Measurements from ENCODE around the gene RIMS1.

Gene RIMS1

GRCh38 chr6:72250664-72251063, 364.3 kb downstream of the RIMS1 start:
- no peak overlapping the region for H3K9ac ChIP-seq (ENCODE audit: low read length)
- H3K4me1 ChIP-seq (ENCODE audit: insufficient read depth, low read length, severe bottlenecking) = no peaks in the 10 kb centered on the region
- H3K36me3 ChIP-seq (ENCODE audit: insufficient read depth, low read length) = no peaks in the 10 kb centered on the region
- H3K9me3 ChIP-seq (ENCODE audit: low read length) = no peaks in the 10 kb centered on the region
- no peak overlapping the region for H2AFZ ChIP-seq (ENCODE audit: low read length)
- no peaks in the 10 kb centered on the region for H3K27me3 ChIP-seq (ENCODE audit: insufficient read depth, low read length)
- H4K20me1 ChIP-seq (ENCODE audit: insufficient read depth, low read length) = no peaks in the 10 kb centered on the region
- no peak overlapping the region for H3K27ac ChIP-seq (ENCODE audit: low read depth, low read length, poor library complexity, severe bottlenecking)
- no peak overlapping the region for H3K4me3 ChIP-seq (ENCODE audit: low read depth, low read length, poor library complexity, severe bottlenecking)
- TF ChIP-seq CTCF (IDR thresholded peaks at IDR 0.05; ENCODE audit: low read length) = no peak
- no peak for TF ChIP-seq EZH2 (IDR thresholded peaks at IDR 0.05; ENCODE audit: borderline replicate concordance, low read length)
- no peaks in the 10 kb centered on the region for H3K9me2 ChIP-seq (ENCODE audit: low read depth, low read length)
- no peak overlapping the region for H3K4me2 ChIP-seq (ENCODE audit: low read length)
- no peaks in the 10 kb centered on the region for H3K79me2 ChIP-seq (ENCODE audit: insufficient read depth, low read length)
- H3F3A ChIP-seq (ENCODE audit: insufficient read depth, low read length) = no peaks in the 10 kb centered on the region

- no peaks in the 10 kb centered on the region for H3F3A ChIP-seq (ENCODE audit: insufficient read depth, low read length)
- H3K4me3 ChIP-seq (ENCODE audit: low read depth, low read length, poor library complexity, severe bottlenecking) = no peak overlapping the region
- H3K27me3 ChIP-seq (ENCODE audit: insufficient read depth, low read length) = no peaks in the 10 kb centered on the region
- H3K79me2 ChIP-seq (ENCODE audit: insufficient read depth, low read length) = no peaks in the 10 kb centered on the region
- no peak overlapping the region for H3K27ac ChIP-seq (ENCODE audit: low read depth, low read length, poor library complexity, severe bottlenecking)
- no peak overlapping the region for H3K4me2 ChIP-seq (ENCODE audit: low read length)
- no peak overlapping the region for H3K9ac ChIP-seq (ENCODE audit: low read length)
- no peak overlapping the region for H2AFZ ChIP-seq (ENCODE audit: low read length)
- H3K9me3 ChIP-seq (ENCODE audit: low read length) = no peaks in the 10 kb centered on the region
- no peaks in the 10 kb centered on the region for H3K4me1 ChIP-seq (ENCODE audit: insufficient read depth, low read length, severe bottlenecking)
- no peaks in the 10 kb centered on the region for H4K20me1 ChIP-seq (ENCODE audit: insufficient read depth, low read length)
- TF ChIP-seq EZH2 (IDR thresholded peaks at IDR 0.05; ENCODE audit: borderline replicate concordance, low read length) (no peak), CTCF (IDR thresholded peaks at IDR 0.05; ENCODE audit: low read length) (no peak)
- H3K36me3 ChIP-seq (ENCODE audit: insufficient read depth, low read length) = no peaks in the 10 kb centered on the region
- no peaks in the 10 kb centered on the region for H3K9me2 ChIP-seq (ENCODE audit: low read depth, low read length)
Measured at GRCh38 chr6:72260489-72260888, 374.1 kb downstream of the RIMS1 start.

DNA sequence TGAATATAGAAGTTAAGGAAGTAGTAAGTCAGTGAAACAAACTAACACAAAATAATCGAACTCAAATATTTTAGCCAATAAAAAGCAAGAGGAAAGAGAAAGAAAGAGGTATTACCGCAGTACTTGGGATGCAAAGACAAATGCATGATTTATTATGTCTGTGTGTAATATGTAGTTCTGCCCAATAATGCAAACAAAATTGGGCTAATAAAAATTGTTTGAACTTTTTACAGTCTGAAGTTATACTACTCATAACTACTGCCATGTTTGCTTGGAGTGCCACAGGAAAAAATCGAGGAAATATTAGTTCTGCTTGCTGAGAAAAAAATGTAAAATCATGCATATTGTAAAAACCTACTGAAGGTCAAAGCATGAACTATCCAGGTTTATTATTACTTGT, 375.2 kb downstream of the RIMS1 start:
- H3K4me2 ChIP-seq (ENCODE audit: low read length) = no peak overlapping the region
- H3K4me3 ChIP-seq (ENCODE audit: low read depth, low read length, poor library complexity, severe bottlenecking) = no peak overlapping the region
- H2AFZ ChIP-seq (ENCODE audit: low read length) = no peak overlapping the region

More for the DNA sequence above, 375.2 kb downstream of the RIMS1 start:
- Histone ChIP-seq H3F3A (ENCODE audit: insufficient read depth, low read length) (no peaks in the 10 kb centered on the region), H3K36me3 (ENCODE audit: insufficient read depth, low read length) (no peaks in the 10 kb centered on the region), H3K27me3 (ENCODE audit: insufficient read depth, low read length) (no peaks in the 10 kb centered on the region), H3K4me1 (ENCODE audit: insufficient read depth, low read length, severe bottlenecking) (no peaks in the 10 kb centered on the region), H3K79me2 (ENCODE audit: insufficient read depth, low read length) (no peaks in the 10 kb centered on the region), H4K20me1 (ENCODE audit: insufficient read depth, low read length) (no peaks in the 10 kb centered on the region), H3K9me3 (ENCODE audit: low read length) (no peaks in the 10 kb centered on the region), H3K27ac (ENCODE audit: low read depth, low read length, poor library complexity, severe bottlenecking) (no peak overlapping the region), H3K9ac (ENCODE audit: low read length) (no peak overlapping the region), H3K9me2 (ENCODE audit: low read depth, low read length) (no peaks in the 10 kb centered on the region)
- TF ChIP-seq EZH2 (IDR thresholded peaks at IDR 0.05; ENCODE audit: borderline replicate concordance, low read length) (no peak), CTCF (IDR thresholded peaks at IDR 0.05; ENCODE audit: low read length) (no peak)

Measured in OCI-LY1 (cell line).